ENCODE results near the gene LRRC63. TPM values are rescaled to one million over a fixed set of nuclear protein-coding genes. Genes with fewer than 3 reads are reported as not detected.

Gene LRRC63
- total RNA-seq, 4 donors from 2014 or later = 1.0 TPM; not detected in 3

DNA sequence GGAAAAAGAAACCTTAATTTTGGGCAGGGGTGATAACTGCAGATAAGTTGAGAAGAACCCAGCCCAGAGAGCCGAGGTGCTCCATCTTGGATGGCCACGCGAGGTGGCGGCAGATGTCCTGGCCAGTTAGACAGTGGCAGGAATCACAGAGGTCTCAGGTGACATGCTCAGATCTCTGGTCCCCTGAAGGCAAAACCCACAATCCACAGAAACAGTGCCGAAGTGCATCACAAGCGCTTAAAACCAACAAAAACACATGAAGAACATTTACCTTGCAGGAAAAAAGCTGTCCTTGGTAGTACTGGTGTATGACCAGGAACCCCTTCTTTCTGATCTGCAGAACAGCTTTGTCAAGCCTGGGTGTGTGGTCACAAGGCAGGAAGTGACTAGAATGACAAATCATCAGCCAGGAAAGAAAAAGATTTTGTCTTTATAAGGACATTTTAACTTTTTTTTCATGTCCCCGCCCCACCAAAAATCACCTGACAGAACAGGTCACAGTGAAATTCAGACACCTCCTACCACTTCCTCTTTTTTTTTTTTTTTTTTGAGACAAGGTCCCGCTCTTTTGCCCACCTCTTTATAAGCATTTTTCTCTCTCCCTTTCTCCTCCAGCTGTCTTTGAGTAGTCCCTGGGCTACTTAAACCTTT lies 29.8 kb upstream of the LRRC63 start, which contains the start of gene LCP1:
LCP1 (minus strand) TSS at position 338 of the 651 bp plus-strand sequence. CDS start 22,515 bp downstream, outside the sequence.
- no peak for DNase-seq (ENCODE audit: low spot score)

GRCh38 chr13:46182491-46182877 lies 29.2 kb upstream of the LRRC63 start:
- ATAC-seq (ENCODE audit: low FRiP score) (no peak), DNase-seq (ENCODE audit: low spot score) (no peak)
- TF ChIP-seq, protein P1, sequence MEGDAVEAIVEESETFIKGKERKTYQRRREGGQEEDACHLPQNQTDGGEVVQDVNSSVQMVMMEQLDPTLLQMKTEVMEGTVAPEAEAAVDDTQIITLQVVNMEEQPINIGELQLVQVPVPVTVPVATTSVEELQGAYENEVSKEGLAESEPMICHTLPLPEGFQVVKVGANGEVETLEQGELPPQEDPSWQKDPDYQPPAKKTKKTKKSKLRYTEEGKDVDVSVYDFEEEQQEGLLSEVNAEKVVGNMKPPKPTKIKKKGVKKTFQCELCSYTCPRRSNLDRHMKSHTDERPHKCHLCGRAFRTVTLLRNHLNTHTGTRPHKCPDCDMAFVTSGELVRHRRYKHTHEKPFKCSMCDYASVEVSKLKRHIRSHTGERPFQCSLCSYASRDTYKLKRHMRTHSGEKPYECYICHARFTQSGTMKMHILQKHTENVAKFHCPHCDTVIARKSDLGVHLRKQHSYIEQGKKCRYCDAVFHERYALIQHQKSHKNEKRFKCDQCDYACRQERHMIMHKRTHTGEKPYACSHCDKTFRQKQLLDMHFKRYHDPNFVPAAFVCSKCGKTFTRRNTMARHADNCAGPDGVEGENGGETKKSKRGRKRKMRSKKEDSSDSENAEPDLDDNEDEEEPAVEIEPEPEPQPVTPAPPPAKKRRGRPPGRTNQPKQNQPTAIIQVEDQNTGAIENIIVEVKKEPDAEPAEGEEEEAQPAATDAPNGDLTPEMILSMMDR (IDR thresholded peaks at IDR 0.05) = no peak

More for the DNA sequence above, 29.8 kb upstream of the LRRC63 start, which contains the start of gene LCP1:
- no peak for ATAC-seq (ENCODE audit: low FRiP score)
- TF ChIP-seq, protein P1 (IDR thresholded peaks at IDR 0.05) = no peak

GRCh38 chr13:46183018-46183946 lies 28.4 kb upstream of the LRRC63 start:
- TF ChIP-seq, protein P1 (IDR thresholded peaks at IDR 0.05) = no peak
- ATAC-seq (ENCODE audit: low FRiP score) = no peak

DNA sequence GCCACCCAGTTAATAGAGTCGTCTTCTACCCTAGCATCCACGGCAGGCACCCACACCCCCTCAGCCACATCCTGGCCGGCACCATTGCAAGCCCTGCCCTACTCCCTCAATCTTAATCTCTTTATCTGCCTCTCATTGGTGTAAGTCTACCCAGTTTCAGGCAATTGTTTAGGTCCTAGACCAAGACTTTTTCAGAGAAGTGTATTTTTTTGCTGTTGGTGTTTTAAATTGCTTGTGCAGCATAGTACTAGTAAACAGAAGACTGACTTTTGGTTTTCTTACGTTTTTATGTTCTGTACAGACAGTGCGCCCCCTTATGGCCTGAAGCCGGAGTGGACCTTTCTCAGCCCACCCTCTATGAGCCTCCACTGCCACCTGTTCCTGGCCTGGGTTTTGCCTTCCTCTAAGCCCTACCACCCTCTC lies 27.4 kb upstream of the LRRC63 start:
- DNase-seq (ENCODE audit: low spot score) (no peak), ATAC-seq (ENCODE audit: low FRiP score) (no peak)
- TF ChIP-seq, protein P1 (IDR thresholded peaks at IDR 0.05) = no peak

More at GRCh38 chr13:46183018-46183946, 28.4 kb upstream of the LRRC63 start:
- no peak for DNase-seq (ENCODE audit: low spot score)

DNA sequence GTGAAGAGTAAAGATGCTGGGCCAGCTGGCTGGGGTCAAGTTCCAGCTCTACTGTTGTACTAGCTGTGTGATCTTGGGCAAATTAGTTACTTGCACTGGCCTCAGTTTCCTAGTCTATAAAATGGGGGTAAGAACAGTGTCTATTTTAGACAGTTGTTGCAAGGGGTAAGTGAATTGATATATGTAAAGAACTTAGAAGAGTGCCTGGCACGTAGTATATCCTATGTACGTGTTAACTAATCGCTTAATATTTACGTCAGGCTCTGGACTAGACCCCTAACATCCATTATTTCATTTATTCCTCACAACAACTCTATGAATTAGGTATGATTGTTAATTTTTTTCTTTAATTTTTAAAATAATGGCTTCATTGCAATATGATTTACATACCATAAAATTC lies 26.1 kb upstream of the LRRC63 start:
- TF ChIP-seq, protein P1 (IDR thresholded peaks at IDR 0.05) = no peak
- DNase-seq (ENCODE audit: low spot score) = no peak
- ATAC-seq (ENCODE audit: low FRiP score) = no peak

DNA sequence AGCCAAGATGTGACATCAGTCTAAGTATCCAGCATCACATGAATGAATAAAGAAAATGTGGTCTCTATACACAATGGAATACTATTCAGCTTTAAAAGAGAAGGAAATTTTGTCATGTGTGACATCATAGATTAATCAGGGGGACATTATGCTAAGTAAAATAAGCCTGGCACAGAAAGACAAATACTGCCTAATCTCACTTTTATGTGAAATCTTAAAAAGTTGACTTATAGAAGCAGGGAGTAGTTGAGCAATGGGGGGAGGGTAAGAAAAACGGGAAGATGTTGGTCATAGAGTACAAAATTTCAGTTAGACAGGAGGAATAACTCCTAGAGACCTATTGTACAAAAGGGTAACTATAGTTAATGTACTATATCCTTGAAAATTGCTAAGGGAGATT lies 19.3 kb upstream of the LRRC63 start:
- no peak for DNase-seq (ENCODE audit: low spot score)
- TF ChIP-seq, protein P1 (IDR thresholded peaks at IDR 0.05) = no peak

More for the DNA sequence above, 19.3 kb upstream of the LRRC63 start:
- ATAC-seq (ENCODE audit: low FRiP score) = no peak
